MM.1S (cell line): ENCODE data around the gene KDELR3.

Source experiments
- CTCF ChIP-seq: fragments of 300-600 bp; sonication (generic); IDR thresholded peaks from 2 replicates; pipeline ENCODE4 v1.5.1; 2016; ENCODE audit warnings: antibody characterized with exemption, low read length, mixed read lengths
- EZH2phosphoT487 ChIP-seq: fragments of 300-600 bp; sonication (generic); IDR thresholded peaks from 2 replicates; pipeline ENCODE4 v1.6.1; 2018; ENCODE audit warnings: antibody characterized with exemption, low read length

GRCh38 chr22:38481162-38481870 is 13.4 kb downstream of the KDELR3 start:
- TF ChIP-seq CTCF = no peak
- no peak for TF ChIP-seq EZH2phosphoT487
